GM12878 (cell line): ENCODE data around the gene TIE1. TPM values are rescaled to one million over a fixed set of nuclear protein-coding genes. Genes with fewer than 3 reads are reported as not detected.

Experiments
- ATAC-seq: fragments of 200-7000 bp; cut with Tn5 transposase; 3 replicates; pipeline ENCODE4 v1.9.1; 2020; ENCODE audit warnings: mild to moderate bottlenecking, moderate library complexity
- BruUV-seq: library from RNA; stranded (reverse); fragments of 400-500 nt; replicated peaks from 2 replicates; lab custom pipeline; 2021; lab: Mats Ljungman, UMichigan
- CTCF ChIA-PET: fragments of 300-600 bp; sonication (Branson Sonifier 250); formaldehyde crosslinking; extraction: SDS; loops from one replicate; lab custom pipeline; 2021; ENCODE audit warnings: inconsistent platforms; lab: Yijun Ruan, JAX
- POLR2A ChIA-PET: fragments of 350-600 bp; formaldehyde crosslinking; extraction: SDS; loops from one replicate; lab custom pipeline; 2021; ENCODE audit warnings: inconsistent platforms; lab: Charles Lee
- RAD21 ChIA-PET: fragments of 300-600 bp; sonication (Branson Sonifier 250); formaldehyde crosslinking; loops from one replicate; lab custom pipeline; 2023; ENCODE audit warnings: antibody characterized with exemption; ENCODE audit not compliant: unreplicated experiment; lab: Charles Lee
- SMC1A ChIA-PET: fragments of 300-600 bp; sonication (Branson Sonifier 250); formaldehyde crosslinking; loops from one replicate; lab custom pipeline; 2023; ENCODE audit not compliant: unreplicated experiment, uncharacterized antibody; lab: Charles Lee
- DNase-seq: peaks from one replicate; pipeline ENCODE4 v3.0.0-alpha.2; 2011; ENCODE audit warnings: low read depth, low spot score
- FAIRE-seq: peaks from 3 replicates; lab custom pipeline; 2011; peaks lifted over from hg19 to GRCh38; lab: Jason Lieb, UNC
- H2AFZ ChIP-seq: 2 replicates; pipeline ENCODE4 v1.6.0; 2011; ENCODE audit warnings: low read depth, low read length, control low read depth; ENCODE audit not compliant: control insufficient read depth
- H3K27ac ChIP-seq: 2 replicates; pipeline ENCODE4 v1.5.1; 2011; ENCODE audit warnings: control low read depth; ENCODE audit not compliant: control insufficient read depth, insufficient read depth
- H3K27me3 ChIP-seq, 2 experiments: replicated peaks in 1 of 2; 2 replicates each; pipeline versions ENCODE4 v1.6.0 to v1.6.1; 2011; ENCODE audit warnings: low read length in 1 of 2; ENCODE audit not compliant: control insufficient read depth in 2 of 2, insufficient read depth in 2 of 2
- H3K36me3 ChIP-seq, 2 experiments: 2 replicates each; pipeline ENCODE4 v1.5.1; 2011; ENCODE audit warnings: low read length in 1 of 2; ENCODE audit not compliant: control insufficient read depth in 2 of 2, insufficient read depth in 2 of 2
- H3K4me1 ChIP-seq: 2 replicates; pipeline ENCODE4 v1.6.1; 2011; ENCODE audit warnings: mild to moderate bottlenecking, low read length, moderate library complexity, mixed read lengths; ENCODE audit not compliant: control insufficient read depth, insufficient read depth
- H3K4me2 ChIP-seq: 2 replicates; pipeline ENCODE4 v1.6.0; 2011; ENCODE audit warnings: control low read depth; ENCODE audit not compliant: control insufficient read depth, insufficient read depth
- H3K4me3 ChIP-seq: fragments of 200-600 bp; sonication (generic); 2 replicates; pipeline ENCODE4 v1.5.1; 2016
- H3K79me2 ChIP-seq: 2 replicates; pipeline ENCODE4 v1.6.0; 2011; ENCODE audit warnings: low read length; ENCODE audit not compliant: control insufficient read depth, insufficient read depth
- H3K9ac ChIP-seq: 2 replicates; pipeline ENCODE4 v1.8.0; 2011; ENCODE audit warnings: low read length, control low read depth, mixed read lengths; ENCODE audit not compliant: control insufficient read depth, insufficient read depth
- H3K9me3 ChIP-seq: replicated peaks from 3 replicates; pipeline ENCODE4 v1.5.1; 2011; ENCODE audit warnings: mild to moderate bottlenecking, low read length; ENCODE audit not compliant: control insufficient read depth, insufficient read depth
- H4K20me1 ChIP-seq: 2 replicates; pipeline ENCODE4 v1.6.0; 2011; ENCODE audit not compliant: control insufficient read depth, insufficient read depth
- BMI1 ChIP-seq: fragments of 450-650 bp; IDR thresholded peaks from 2 replicates; pipeline ENCODE4 v1.6.1; 2016; ENCODE audit warnings: mild to moderate bottlenecking, moderate library complexity, borderline replicate concordance
- E2F4 ChIP-seq: IDR thresholded peaks from 2 replicates; pipeline ENCODE4 v1.6.1; 2012; ENCODE audit warnings: low read depth, low read length, improper control_type of control experiment
- E2F8 ChIP-seq: fragments of 450-650 bp; IDR thresholded peaks from 2 replicates; pipeline ENCODE4 v1.6.1; 2018; ENCODE audit warnings: mild to moderate bottlenecking, low read depth, moderate library complexity; ENCODE audit not compliant: partially characterized antibody
- EGR1 ChIP-seq, 2 experiments: IDR thresholded peaks; 1 replicate in 1 of 2; 2 replicates in 1 of 2; pipeline ENCODE4 v1.6.1; 2011 to 2012; ENCODE audit warnings: low read depth in 2 of 2, low read length in 2 of 2, borderline replicate concordance in 1 of 2, mild to moderate bottlenecking in 1 of 2, moderate library complexity in 1 of 2
- IRF3 ChIP-seq: fragments of 450-650 bp; IDR thresholded peaks from 2 replicates; pipeline ENCODE4 v1.6.1; 2014; ENCODE audit warnings: mild to moderate bottlenecking
- MXI1 ChIP-seq: fragments of 150-350 bp; IDR thresholded peaks from 2 replicates; pipeline ENCODE4 v1.6.1; 2011; ENCODE audit warnings: low read depth, mild to moderate bottlenecking, inconsistent platforms, low read length, improper control_type of control experiment
- NKRF ChIP-seq: fragments of 450-650 bp; conservative IDR thresholded peaks from 2 replicates; pipeline ENCODE4 v1.6.1; 2017; ENCODE audit warnings: mild to moderate bottlenecking, moderate library complexity
- SIX5 ChIP-seq: IDR thresholded peaks from 2 replicates; pipeline ENCODE4 v1.6.1; 2011; ENCODE audit warnings: mild to moderate bottlenecking, low read depth, low read length, moderate library complexity; ENCODE audit not compliant: severe bottlenecking
- ZNF687 ChIP-seq: fragments of 450-650 bp; IDR thresholded peaks from 2 replicates; pipeline ENCODE4 v1.6.1; 2017; ENCODE audit warnings: mild to moderate bottlenecking, moderate library complexity
- ZSCAN29 ChIP-seq: fragments of 450-650 bp; IDR thresholded peaks from 2 replicates; pipeline ENCODE4 v1.6.1; 2017; ENCODE audit warnings: mild to moderate bottlenecking, moderate library complexity
- WGBS: methylation state at CpG from one replicate; pipeline ENCODE4 v1.1.6; 2016; ENCODE audit warnings: low lambda C conversion rate; ENCODE audit not compliant: insufficient replicate concordance, insufficient coverage; ENCODE audit errors: missing lambda C conversion rate; 5-methylcytosine and 5-hydroxymethylcytosine counted together
- in situ Hi-C: fragments of 300-500 bp; cut with MboI; formaldehyde crosslinking; loops from 9 replicates; pipeline ENCODE4 v1.14.3; 2018; ENCODE audit warnings: mixed read lengths
- intact Hi-C: fragments of 100-400 bp; cut with micrococcal nuclease; formaldehyde crosslinking; loops from one replicate; pipeline ENCODE4 v1.14.2; 2022; ENCODE audit not compliant: unreplicated experiment
- polyA plus RNA-seq, 11 experiments: library from polyadenylated mRNA; depleted of rRNA in 4 of 11; unstranded in 6 of 11; stranded (reverse) in 5 of 11; fragments of >200 nt; fragmentation: Nextera tagmentation in 4 of 11; fragmentation: Illumina TruSeq in 1 of 11; extraction: Ambion mirVana in 4 of 11; extraction: Trizol in 1 of 11; gene quantifications; 1 replicate in 1 of 11; 2 replicates in 10 of 11; pipeline versions ENCODE4 v1.2.1 to v1.2.3, GENCODE V29; 2011 to 2016; ENCODE audit warnings: inconsistent platforms in 2 of 11, missing spikeins in 2 of 11, low read depth in 1 of 11
- total RNA-seq, 4 experiments: library from RNA; depleted of rRNA in 3 of 4; stranded (reverse); fragments of >200 nt in 3 of 4; fragmentation: Illumina TruSeq in 1 of 4; extraction: Trizol in 1 of 4; gene quantifications; 2 replicates each; pipeline versions ENCODE4 v1.2.1 to v1.2.3, GENCODE V29; 2013 to 2021

TIE1 gene
- total and polyA plus RNA-seq, 10 of the 15 experiments (the other 5 are each of a cell fraction or from before 2014, with no cell fraction given): 0.26 to 3.9 (median 1.3) TPM

- Histone ChIP-seq H3K9ac (no peak overlapping the region), H4K20me1 (no peaks in the 10 kb centered on the region), H3K4me2 (no peak overlapping the region), H3K36me3 (no peaks in the 10 kb centered on the region), H3K27me3 (no peaks in the 10 kb centered on the region; a peak in 1 of 4 replicates), H2AFZ (no peak overlapping the region), H3K9me3 (peaks cover 9% of the 10 kb centered on the region), H3K4me1 (no peaks in the 10 kb centered on the region), H3K27ac (no peak overlapping the region), H3K4me3 (no peak overlapping the region), H3K79me2 (no peaks in the 10 kb centered on the region)
- DNase-seq (no peak), ATAC-seq (no peak), FAIRE-seq (no peak)
- WGBS: 43% methylated on average over 8 of the region's 8 CpGs
- in situ Hi-C loops: no loop called here
- CTCF ChIA-PET: interaction anchor here (0.6 kb wide), 1 partner anchor 1473 kb away, joined by 3 read pairs; no protein-coding TSS in a partner anchor
- intact Hi-C loops: no loop called here
- RAD21 ChIA-PET: no interaction called here
- SMC1A ChIA-PET: no interaction called here
- BruUV-seq: no TSS peak
- POLR2A ChIA-PET: no interaction called here
- TF ChIP-seq ZSCAN29: no peak
- no peak for TF ChIP-seq E2F8
- TF ChIP-seq ZNF687: no peak
- no peak for TF ChIP-seq E2F4
- no peak for TF ChIP-seq SIX5
- no peak for TF ChIP-seq EGR1 (IDR thresholded peaks at IDR 0.05; ENCODE audit: borderline replicate concordance in 1 of 2, low read depth in 2 of 2, low read length in 2 of 2)
- TF ChIP-seq IRF3: no peak
- no peak for TF ChIP-seq NKRF
- no peak for TF ChIP-seq MXI1
- TF ChIP-seq BMI1: no peak
Measured at GRCh38 chr1:43256675-43257570, 43.9 kb upstream of the TIE1 start.
